ENCODE data around the gene RNF19B. TPM values are rescaled to one million over a fixed set of nuclear protein-coding genes. Genes with fewer than 3 reads are reported as not detected.

RNF19B gene
- polyA plus RNA-seq, 2 of the 4 experiments (the other 2 are of a cell fraction), result 9.9 to 22.6 TPM

GRCh38 chr1:32901823-32902534 lies 62.6 kb downstream of the RNF19B start:
- no peak for FAIRE-seq
- H3K4me1 ChIP-seq, result peaks cover 14% of the 10 kb centered on the region; the same call in 2 of the 3 replicates
- no peak for DNase-seq (ENCODE audit: low read depth in 1 of 2, low spot score in 1 of 2)
- H3K27ac ChIP-seq, result peak overlapping the region; percentile 80 to 97
- TF ChIP-seq EHMT2 (IDR thresholded peaks at IDR 0.05; ENCODE audit: low read depth), result no peak
- no peak for TF ChIP-seq EHF (CRISPR knock-in tag; IDR thresholded peaks at IDR 0.05)
- TF ChIP-seq RNF2 (IDR thresholded peaks at IDR 0.05; ENCODE audit: borderline replicate concordance, low read depth), result no peak
- TF ChIP-seq FOSL2 (IDR thresholded peaks at IDR 0.05), result no peak
- TF ChIP-seq FOSL2 (CRISPR knock-in tag; IDR thresholded peaks at IDR 0.05), result no peak
- no peak for TF ChIP-seq MAX (IDR thresholded peaks at IDR 0.05)
- TF ChIP-seq HOXB13 (CRISPR knock-in tag; IDR thresholded peaks at IDR 0.05; ENCODE audit: low read depth), result no peak
- TF ChIP-seq KDM5A (IDR thresholded peaks at IDR 0.05), result no peak
- TF ChIP-seq KDM1A (IDR thresholded peaks at IDR 0.05; ENCODE audit: low read depth), result no peak
- TF ChIP-seq BHLHE40 (IDR thresholded peaks at IDR 0.05; ENCODE audit: low read depth, low read length), result no peak
- TF ChIP-seq USF2 (IDR thresholded peaks at IDR 0.05), result no peak
- TF ChIP-seq RFX5 (IDR thresholded peaks at IDR 0.05), result no peak
- no peak for TF ChIP-seq CEBPB (IDR thresholded peaks at IDR 0.05)
- no peak for TF ChIP-seq CHD4 (IDR thresholded peaks at IDR 0.05; ENCODE audit: borderline replicate concordance)
- H3K4me2 ChIP-seq, result peak overlapping the region; percentile 75
- no peaks in the 10 kb centered on the region for H3K9me3 ChIP-seq
- ChIA-PET CTCF (interaction anchor here (0.9 to 2.3 kb wide), 2 partner anchors 9 to 29 kb away, joined by 3 to 11 read pairs; no protein-coding TSS in a partner anchor), POLR2A (no interaction called here)
- WGBS (ENCODE audit: missing lambda C conversion rate), result 21% methylated on average over 17 of the region's 24 CpGs
- H3K4me3 ChIP-seq, result peak overlapping the region; percentile 79
- no peak for ATAC-seq

- Histone ChIP-seq H3K9me3 (no peaks in the 10 kb centered on the region), H3K27ac (peak within 1 kb of the TSS; percentile 80 to 97), H3K4me2 (peak within 1 kb of the TSS; percentile 75), H3K4me1 (peaks cover 14% of the 10 kb centered on the region; the same call in 2 of the 3 replicates), H3K4me3 (peak within 1 kb of the TSS; percentile 79)
- DNase-seq (ENCODE audit: low read depth in 1 of 2, low spot score in 1 of 2), result no peak
- POLR2A ChIA-PET, result no interaction called here
- 0% methylated on average over 18 of the region's 92 CpGs for WGBS (ENCODE audit: missing lambda C conversion rate)
- peak; percentile 70 to 72 for ATAC-seq
- CTCF ChIA-PET, result interaction anchor here (0.9 to 4.3 kb wide), 3 partner anchors 8 to 30 kb away, joined by 3 to 30 read pairs (median 11); partner anchors contain the start of gene HPCA
- FAIRE-seq, result no peak
- TF ChIP-seq BCL3 (IDR thresholded peaks at IDR 0.05), result peak; percentile 64; the same call in 1 of the 3 replicates
- TF ChIP-seq RFX5 (IDR thresholded peaks at IDR 0.05), result no peak
- no peak for TF ChIP-seq NPAS2 (CRISPR knock-in tag; IDR thresholded peaks at IDR 0.05; ENCODE audit: borderline replicate concordance)
- TF ChIP-seq, protein P1, sequence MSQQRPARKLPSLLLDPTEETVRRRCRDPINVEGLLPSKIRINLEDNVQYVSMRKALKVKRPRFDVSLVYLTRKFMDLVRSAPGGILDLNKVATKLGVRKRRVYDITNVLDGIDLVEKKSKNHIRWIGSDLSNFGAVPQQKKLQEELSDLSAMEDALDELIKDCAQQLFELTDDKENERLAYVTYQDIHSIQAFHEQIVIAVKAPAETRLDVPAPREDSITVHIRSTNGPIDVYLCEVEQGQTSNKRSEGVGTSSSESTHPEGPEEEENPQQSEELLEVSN (IDR thresholded peaks at IDR 0.05; ENCODE audit: borderline replicate concordance, low read depth), result 0 out of 2 replicates have a peak, but pooled peaks have one; percentile 22
- peak in 1 of 2 experiments; percentile 45; a peak in 1 of 5 replicates for TF ChIP-seq JUN (IDR thresholded peaks at IDR 0.05)
- TF ChIP-seq SMC3 (IDR thresholded peaks at IDR 0.05), result 0 out of 3 replicates have a peak, but pooled peaks have one; percentile 5
- TF ChIP-seq POLR2A (IDR thresholded peaks at IDR 0.05; ENCODE audit: low read length), result peak; percentile 50
- TF ChIP-seq ZFP36 (IDR thresholded peaks at IDR 0.05; ENCODE audit: borderline replicate concordance, partially characterized antibody), result peak; percentile 58
Observed at GRCh38 chr1:32900956-32901822, 63.4 kb downstream of the RNF19B start, which contains the start of gene TMEM54. Gene TMEM54 (minus strand): TSS chr1:32901389. CDS start chr1:32901238, 151 bp downstream.
